HG02623 (cell line): Measurements from ENCODE around the gene NCKAP1.
"Not testable (repeated sequence)": the region's sequence is repeated elsewhere in the genome, so short reads cannot be mapped to it uniquely, and the experiment has no call there.

Experiments
- ATAC-seq: cut with Tn5 transposase; IDR thresholded peaks from one replicate; pipeline ENCODE4 v1.9.1; 2021; ENCODE audit warnings: moderate library complexity; ENCODE audit not compliant: unreplicated experiment

The NCKAP1 gene, protein sequence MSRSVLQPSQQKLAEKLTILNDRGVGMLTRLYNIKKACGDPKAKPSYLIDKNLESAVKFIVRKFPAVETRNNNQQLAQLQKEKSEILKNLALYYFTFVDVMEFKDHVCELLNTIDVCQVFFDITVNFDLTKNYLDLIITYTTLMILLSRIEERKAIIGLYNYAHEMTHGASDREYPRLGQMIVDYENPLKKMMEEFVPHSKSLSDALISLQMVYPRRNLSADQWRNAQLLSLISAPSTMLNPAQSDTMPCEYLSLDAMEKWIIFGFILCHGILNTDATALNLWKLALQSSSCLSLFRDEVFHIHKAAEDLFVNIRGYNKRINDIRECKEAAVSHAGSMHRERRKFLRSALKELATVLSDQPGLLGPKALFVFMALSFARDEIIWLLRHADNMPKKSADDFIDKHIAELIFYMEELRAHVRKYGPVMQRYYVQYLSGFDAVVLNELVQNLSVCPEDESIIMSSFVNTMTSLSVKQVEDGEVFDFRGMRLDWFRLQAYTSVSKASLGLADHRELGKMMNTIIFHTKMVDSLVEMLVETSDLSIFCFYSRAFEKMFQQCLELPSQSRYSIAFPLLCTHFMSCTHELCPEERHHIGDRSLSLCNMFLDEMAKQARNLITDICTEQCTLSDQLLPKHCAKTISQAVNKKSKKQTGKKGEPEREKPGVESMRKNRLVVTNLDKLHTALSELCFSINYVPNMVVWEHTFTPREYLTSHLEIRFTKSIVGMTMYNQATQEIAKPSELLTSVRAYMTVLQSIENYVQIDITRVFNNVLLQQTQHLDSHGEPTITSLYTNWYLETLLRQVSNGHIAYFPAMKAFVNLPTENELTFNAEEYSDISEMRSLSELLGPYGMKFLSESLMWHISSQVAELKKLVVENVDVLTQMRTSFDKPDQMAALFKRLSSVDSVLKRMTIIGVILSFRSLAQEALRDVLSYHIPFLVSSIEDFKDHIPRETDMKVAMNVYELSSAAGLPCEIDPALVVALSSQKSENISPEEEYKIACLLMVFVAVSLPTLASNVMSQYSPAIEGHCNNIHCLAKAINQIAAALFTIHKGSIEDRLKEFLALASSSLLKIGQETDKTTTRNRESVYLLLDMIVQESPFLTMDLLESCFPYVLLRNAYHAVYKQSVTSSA

GRCh38 chr2:183038341-183039300 is at the start of gene NCKAP1:
NCKAP1 (minus strand) TSS chr2:183038457; CDS start chr2:183038099, 358 bp downstream.
- peak; percentile 71 for ATAC-seq

GRCh38 chr2:183081911-183082310 is 43.7 kb upstream of the NCKAP1 start:
- no peak for ATAC-seq

GRCh38 chr2:183079139-183079775 is 41.0 kb upstream of the NCKAP1 start:
- peak; percentile 11 for ATAC-seq

DNA sequence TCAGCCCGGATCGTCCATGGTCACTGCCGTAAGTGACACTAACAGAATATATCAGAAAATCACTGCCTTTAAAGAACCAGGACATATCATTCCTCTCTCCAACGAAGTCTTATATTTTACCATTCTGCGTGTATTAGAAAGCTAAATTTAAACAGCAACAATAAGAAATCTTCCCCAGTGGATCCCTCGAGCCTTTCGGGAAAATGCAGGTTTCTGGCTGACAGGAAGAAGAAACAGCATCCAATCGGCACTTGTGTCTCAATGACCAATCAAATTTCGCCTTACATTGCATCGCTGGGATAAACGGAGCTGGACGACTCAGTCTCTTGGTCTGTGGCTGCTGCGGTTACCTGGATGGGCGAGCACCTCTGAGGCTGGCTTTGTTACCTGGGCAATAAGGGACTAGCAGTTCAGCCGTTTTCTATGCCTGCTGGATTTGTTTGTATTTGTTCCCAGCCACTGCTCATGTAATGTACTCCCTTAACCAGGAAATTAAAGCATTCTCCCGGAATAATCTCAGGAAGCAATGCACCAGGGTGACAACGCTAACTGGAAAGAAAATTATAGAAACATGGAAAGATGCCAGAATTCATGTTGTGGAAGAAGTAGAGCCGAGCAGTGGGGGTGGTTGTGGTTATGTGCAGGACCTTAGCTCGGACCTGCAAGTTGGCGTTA is 40.3 kb upstream of the NCKAP1 start, which contains the start of gene DUSP19:
TSS of gene DUSP19 (plus strand) at position 284 of the 675 bp plus-strand sequence. CDS start at position 471, 187 bp downstream.
- ATAC-seq = peak; percentile 89

DNA sequence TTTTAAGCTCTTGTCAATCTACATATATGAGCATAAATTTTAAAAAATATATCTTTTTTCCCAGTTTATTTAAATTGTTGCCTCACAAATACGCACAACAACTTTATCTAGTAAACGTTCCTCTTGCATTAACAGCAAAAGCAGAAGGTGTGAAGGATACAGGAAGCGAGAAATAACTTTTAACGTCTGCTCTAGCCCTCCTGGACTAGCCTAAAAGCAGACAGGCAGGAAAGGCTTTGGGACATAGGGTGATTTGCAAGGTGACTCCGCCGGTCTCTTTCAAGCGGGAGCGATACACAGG is 39.9 kb upstream of the NCKAP1 start:
- ATAC-seq = no peak

- ATAC-seq = no peak
Observed at GRCh38 chr2:183072177-183072576, 33.9 kb upstream of the NCKAP1 start.

DNA sequence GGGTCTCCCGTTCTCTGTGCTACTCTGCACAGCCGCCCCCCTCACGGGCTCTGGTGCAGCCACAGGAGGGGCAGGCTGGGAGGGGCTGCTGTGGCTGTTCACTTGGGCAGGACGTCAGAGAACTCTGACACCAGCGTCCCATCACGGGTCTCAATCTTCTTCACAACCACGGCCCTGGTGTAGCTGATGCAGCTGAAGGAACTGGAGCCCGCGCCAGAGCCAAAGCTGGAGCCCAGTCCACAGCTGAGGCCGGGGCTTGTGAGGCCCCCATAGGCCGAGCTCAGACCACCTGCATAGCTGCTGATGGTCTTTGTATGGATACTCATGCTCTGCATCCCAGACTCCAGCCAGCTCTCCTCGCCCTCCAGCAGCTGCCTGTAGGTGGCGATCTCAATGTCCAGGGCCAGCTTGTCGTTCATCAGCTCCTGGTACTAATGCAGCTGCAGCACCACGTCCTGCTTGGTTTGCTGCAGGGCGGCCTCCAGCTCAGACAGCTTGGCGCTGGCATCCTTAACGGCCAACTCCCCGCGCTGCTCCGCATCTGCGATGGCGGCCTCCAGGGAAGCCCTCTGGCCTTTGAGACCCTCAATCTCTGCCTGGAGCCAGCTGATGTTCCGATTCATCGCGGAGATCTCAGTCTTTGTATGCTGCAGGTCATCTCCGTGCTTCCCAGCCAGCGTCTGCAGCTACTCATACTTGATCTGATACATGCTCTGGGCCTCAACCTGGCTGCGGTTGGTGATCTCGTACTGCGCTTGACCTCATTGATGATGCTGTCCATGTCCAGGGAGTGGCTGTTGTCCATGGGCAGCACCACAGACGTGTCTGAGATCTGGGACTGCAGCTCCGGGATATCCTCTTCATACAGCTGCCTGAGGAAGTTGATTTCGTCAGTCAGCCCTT is 32.9 kb upstream of the NCKAP1 start:
- no peak for ATAC-seq

GRCh38 chr2:183069174-183069573 is 30.9 kb upstream of the NCKAP1 start:
- no peak for ATAC-seq

GRCh38 chr2:183068561-183068960 is 30.3 kb upstream of the NCKAP1 start:
- ATAC-seq = no peak

DNA sequence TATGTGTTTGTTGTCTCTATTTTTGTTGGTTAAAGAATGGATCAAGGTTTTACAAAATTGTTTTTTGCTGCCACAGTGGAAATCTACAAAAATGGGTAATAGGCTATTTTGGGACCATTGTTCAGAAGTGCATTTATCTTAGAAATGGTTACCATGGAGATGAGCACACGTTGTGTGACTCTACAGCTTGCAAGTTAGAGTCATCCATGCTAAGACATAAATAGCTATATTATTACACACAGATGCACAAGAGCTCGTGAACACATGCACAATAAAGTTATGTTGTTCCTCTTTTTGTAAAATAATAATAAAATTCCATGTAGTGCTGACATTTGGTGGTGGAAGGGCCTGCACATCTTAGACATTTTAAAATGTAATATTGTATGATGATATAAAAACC is 24.8 kb upstream of the NCKAP1 start:
- ATAC-seq = peak; percentile 69

GRCh38 chr2:183060571-183061231 is 22.4 kb upstream of the NCKAP1 start:
- no peak for ATAC-seq

DNA sequence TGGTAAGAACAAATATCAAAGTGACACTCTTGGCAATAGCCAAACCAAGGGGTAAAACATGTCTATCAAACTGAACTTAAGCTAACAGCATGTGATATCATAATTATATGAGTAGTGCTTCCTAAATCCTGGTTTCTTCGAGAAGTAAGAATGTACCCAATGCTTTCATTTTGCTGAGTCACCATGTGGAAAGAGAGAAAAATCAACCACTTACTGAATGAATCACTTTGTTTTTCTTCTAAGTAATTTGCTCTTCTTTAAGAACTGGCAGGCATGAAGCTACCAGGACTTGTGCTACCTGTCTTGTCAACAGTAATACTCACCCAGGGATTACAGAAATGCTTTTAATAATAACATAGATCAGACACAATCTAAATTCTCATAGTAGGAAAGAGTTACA is 21.3 kb upstream of the NCKAP1 start:
- no peak for ATAC-seq

DNA sequence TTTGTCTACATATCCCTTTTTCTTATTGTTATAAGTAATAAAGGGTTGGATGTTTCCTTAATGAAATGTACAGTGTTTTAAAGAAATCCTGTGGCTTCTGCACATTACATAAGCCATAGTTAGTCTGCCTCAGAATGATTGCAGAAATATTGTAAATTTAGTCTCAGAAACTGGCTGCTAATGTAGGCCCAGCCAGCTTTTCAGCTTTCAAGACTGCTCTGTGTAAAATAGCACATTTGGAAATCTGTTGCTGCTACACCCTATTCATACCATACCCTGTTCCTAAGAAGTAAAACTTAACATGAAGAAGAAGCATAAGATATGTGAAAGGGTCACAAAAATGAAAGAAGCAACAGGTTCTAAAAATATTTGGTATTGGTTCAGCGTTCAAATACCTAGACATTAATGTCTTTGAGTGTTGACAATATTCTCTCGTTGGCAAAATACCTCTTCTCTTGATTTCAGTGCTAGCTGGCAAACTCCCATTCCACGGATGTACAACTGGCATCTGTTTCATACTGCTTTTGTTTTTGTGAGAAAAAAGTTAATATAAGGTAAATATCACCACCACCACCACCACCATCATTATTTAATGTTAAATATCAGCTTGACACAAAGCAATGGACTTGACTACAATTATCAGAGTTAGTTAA is 19.2 kb upstream of the NCKAP1 start:
- ATAC-seq = peak; percentile 33

- no peak for ATAC-seq
Observed at GRCh38 chr2:183049420-183049819, 11.2 kb upstream of the NCKAP1 start.

DNA sequence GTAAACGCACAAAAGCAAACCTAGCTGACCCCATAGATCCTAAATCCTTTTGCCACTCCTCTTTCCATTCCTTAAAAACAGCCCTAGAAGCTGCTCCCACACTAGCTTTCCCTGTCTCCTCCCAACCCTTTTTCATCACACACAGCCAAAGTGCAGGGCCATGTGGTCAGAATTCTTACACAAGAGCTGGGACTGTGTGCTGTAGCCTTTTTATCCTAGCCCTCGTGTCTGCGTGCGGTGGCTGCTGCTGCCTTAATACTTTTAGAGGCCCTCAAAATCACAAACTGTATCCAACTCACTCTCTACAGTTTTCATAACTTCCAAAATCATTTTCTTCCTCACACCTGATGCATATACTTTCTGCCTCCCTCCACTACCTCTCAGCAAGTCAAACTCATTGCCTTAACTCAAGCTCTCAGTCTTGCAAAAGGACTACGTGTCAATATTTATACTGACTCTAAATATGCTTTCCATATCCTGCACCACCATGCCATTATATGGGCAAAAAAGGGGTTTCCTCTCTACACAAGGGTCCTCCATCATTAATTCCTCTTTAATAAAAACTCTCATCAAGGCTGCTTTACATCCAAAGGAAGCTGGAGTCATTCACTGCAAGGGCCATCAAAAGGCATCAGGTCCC is 9.3 kb upstream of the NCKAP1 start:
- not testable (repeated sequence) for ATAC-seq

DNA sequence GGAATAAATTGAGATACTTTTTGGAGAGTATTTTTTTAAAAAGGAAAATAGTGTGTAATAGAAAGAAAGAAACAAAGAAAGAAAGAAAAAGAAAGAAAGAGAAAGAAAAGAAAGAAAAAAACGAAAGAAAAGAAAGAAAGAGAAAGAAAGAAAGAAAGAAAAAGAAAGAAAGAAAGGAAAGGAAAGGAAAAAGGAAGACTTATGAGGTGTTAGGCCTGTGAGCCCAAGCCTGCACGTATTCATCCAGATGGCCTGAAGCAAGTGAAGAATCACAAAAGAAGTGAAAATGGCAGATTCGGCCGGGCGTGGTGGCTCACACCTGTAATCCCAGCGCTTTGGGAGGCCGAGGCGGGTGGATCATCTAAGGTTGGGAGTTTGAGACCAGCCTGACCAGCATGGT is 5.3 kb upstream of the NCKAP1 start:
- ATAC-seq = not testable (repeated sequence)

- ATAC-seq = no peak
Observed at GRCh38 chr2:183040604-183041003, 2.3 kb upstream of the NCKAP1 start.
